Measurements from ENCODE around the gene PYM1.

The PYM1 gene

DNA sequence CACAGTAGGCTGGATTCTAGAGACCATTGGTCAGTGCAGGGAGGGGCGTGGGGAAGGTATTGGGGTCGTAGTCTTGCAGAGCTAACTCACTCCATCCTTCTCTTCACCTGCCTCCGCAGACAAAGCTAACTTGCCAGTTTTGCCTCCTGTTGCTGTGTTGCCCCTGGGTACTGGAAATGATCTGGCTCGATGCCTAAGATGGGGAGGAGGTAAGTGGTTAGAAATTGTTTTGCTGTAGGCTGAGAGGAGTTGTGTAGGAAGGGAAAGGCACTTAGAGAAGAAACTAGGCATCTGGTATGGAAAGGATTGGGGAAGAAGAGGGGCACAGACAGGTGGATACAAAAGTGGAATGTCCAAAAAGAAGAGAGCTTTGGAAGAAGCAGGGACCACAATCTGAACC, 14.4 kb upstream of the PYM1 start:
- DNase-seq (ENCODE audit: low read depth, low spot score), result no peak
- no peak overlapping the region for H3K4me3 ChIP-seq (ENCODE audit: low read length)

DNA sequence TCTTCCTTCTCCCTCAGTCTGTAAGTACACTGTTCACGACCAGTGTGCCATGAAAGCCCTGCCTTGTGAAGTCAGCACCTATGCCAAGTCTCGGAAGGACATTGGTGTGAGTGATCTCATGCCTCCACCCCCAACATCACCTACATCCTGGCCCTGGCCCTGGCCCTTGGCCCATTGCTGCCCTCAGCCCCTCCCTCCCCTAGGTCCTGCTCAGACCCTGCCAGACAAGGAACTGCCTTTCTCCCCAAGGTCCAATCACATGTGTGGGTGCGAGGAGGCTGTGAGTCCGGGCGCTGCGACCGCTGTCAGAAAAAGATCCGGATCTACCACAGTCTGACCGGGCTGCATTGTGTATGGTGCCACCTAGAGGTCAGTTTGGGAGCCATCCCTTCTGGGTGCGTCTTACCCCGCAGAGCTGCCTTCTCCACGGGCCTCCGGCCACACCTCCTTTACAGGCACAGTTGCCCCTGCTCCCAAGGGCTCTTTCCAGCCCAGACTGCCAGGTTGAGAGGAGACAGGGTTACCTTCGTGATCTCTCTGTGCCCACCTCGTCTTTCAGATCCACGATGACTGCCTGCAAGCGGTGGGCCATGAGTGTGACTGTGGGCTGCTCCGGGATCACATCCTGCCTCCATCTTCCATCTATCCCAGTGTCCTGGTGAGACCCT, 12.5 kb upstream of the PYM1 start:
- no peak overlapping the region for H3K4me3 ChIP-seq (ENCODE audit: low read length)
- DNase-seq (ENCODE audit: low read depth, low spot score), result peak; percentile 69

DNA sequence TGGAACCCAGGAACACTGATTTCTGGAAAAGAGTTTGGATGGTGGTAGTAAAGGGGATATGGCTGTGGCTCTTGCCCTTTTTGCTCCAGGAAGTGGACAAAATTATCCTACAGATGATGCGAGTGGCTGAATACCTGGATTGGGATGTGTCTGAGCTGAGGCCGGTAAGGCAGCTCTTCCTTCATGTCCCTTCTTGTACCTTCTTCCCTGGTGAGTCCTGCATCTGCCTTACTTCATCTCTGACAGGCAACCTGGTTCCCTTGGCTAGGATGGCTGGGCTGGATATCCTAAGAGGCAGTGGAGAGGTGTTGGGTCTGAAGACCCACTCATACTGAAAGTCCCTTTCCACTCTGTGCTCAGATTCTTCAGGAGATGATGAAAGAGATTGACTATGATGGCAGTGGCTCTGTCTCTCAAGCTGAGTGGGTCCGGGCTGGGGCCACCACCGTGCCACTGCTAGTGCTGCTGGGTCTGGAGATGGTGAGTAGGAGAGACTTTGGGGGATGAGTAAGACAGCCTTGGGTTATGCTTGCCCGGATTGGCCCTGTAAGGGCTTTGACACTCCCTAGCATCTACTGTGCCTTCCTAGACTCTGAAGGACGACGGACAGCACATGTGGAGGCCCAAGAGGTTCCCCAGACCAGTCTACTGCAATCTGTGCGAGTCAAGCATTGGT, 11.3 kb upstream of the PYM1 start:
- DNase-seq (ENCODE audit: low read depth, low spot score), result no peak
- no peak overlapping the region for H3K4me3 ChIP-seq (ENCODE audit: low read length)

DNA sequence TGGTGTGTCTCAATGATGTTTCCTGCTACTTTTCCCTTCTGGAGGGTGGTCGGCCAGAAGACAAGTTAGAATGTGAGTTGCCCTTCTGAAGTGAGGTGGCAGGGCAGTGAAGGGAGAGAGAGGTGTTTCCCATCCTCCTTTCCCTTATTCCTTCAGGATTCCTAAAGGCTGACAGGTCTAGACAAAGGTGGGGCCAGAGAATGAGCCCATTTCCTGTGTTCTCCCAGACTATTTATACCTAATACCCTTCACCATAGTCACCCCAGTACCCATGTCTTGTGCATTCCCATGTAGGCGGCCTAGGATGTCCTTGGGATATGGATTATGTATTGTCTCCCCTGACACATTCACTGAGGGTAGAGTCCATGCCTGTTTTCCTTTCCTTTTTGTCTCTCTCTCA, 10.3 kb upstream of the PYM1 start:
- no peak overlapping the region for H3K4me3 ChIP-seq (ENCODE audit: low read length)
- no peak for DNase-seq (ENCODE audit: low read depth, low spot score)

DNA sequence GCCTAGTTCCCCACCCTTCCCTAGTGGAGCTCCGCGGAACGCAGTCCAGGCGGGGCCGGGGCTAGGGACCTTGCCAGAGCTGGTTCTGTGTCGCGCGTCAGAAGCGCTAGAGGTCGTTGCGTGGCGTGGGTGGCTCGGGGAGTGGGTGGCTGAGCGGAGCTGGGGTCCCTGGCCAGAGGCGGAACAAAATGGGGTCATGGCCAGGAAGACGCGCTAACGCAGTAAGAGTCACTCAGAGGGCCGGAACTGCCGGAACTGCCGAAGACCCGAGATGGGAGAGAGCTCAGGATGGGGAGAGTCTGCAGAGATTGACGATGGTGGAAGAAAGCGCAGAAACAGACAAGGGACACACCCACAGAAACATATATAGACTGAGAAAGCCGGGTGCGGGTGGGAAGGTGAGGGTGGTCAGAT, 8.1 kb upstream of the PYM1 start:
- H3K4me3 ChIP-seq (ENCODE audit: low read length), result no peak overlapping the region
- no peak for DNase-seq (ENCODE audit: low read depth, low spot score)

DNA sequence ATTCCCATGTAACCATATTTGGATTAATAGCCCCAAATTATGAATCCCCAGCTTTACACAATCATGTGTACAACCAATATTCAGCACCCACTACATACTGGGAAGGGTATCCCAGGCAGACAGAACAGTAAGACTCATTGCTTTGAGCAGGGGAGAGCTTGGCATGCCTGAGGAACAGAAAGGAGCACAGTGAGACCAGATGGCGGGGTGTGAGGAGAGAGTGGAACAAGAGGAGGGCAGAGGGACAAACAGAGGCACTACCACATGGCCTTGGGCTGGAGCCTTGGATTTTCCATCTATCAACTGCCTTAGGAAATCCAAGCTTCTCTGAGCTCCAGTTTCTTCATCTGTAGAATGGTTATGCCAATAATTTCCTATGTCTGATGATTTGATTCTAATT, 7.1 kb upstream of the PYM1 start:
- H3K4me3 ChIP-seq (ENCODE audit: low read length), result no peak overlapping the region
- no peak for DNase-seq (ENCODE audit: low read depth, low spot score)

DNA sequence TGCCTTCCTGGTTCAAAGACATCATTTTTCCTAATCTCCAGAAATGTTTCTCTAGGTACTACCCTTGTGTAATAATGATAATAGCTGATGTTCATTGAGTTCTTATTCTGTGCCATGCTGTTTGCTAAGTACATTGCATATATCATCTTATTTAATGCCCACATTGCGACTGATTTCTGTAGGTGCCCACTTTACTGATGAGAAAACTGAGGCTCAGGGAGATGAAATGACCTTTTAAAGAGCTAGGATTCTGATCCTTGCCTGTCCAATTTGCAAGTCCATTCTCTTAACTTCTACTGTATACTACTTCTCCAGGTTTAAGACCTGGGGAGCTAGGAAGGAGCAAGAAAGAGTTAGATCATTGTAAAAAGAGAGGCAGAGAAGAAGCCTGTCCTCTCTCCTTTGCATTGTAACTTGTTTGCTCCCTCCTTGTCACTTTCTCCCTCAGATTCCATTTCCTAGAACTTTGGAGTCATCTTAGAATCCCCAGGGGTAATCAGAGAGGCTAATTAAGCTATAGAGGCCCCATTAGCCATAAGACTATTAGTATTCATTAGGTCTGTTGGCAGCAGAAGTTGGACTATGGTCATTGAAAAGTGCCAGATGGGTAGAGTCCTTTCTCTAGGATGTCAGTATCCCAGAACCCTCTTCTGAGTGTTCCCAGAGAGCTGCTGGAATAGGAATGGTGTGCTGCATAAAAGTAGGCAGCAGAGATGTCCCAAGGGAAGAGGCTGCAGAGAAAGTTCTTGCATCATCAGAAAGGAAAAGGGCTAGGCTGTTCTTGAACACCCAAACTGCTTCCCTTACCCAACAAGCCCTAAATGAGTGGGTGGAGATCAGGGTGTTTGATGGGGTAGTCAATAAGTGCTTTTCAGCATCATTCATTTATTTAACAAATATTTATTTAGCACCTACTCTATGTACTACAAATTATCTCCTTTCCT, 6.4 kb upstream of the PYM1 start:
- H3K4me3 ChIP-seq (ENCODE audit: low read length), result no peak overlapping the region
- no peak for DNase-seq (ENCODE audit: low read depth, low spot score)

DNA sequence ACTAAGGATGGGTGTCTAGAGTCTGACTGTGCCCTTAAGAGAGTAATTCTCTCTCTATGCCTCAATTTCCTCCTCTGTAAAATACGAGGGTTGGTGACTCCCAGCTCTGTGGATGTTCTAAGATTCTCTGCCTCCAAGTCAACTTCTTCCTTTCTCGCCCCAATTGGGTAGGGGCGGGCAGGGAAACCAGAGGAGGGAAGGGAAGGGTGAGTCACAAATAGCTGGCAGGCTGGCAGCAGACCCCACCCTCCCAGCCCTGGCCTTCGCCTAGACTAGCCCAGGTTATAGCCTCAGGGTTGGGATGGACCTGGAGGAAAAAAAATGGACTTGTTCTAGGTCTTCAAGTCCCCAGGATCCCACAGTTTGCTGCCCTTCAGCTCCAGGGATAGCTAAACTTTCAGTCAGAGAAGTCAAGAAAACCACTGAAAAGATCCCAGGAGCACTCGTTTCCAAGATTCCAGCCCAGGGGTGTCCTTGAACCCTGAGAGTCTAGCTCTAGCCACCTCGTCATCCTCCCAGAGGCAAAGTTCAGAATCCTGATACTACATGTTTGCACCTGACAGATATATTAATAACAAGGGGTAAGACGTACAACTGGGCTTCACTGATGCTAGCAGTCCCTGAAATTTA, 5.6 kb upstream of the PYM1 start:
- H3K4me3 ChIP-seq (ENCODE audit: low read length), result no peak overlapping the region

DNA sequence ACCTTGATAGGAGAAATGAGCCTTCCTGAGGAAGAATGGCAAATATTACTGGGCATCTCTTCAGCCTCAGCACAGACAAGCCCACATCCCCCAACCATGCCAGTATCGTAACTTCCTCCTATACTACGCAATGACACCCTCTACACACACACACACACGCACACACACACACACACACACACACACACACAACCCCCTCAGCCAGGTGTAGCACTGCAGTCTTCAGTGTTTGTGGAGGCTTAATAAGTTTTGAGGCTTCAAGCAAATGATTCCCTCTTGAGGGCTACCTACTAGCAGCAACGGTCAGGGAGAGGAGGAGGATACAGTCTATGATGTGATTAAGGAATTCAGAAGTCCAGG, 4.8 kb upstream of the PYM1 start:
- peak overlapping the region; percentile 63 for H3K4me3 ChIP-seq (ENCODE audit: low read length)
- peak; percentile 55 for DNase-seq (ENCODE audit: low read depth, low spot score)

More for the DNA sequence above, 5.6 kb upstream of the PYM1 start:
- no peak for DNase-seq (ENCODE audit: low read depth, low spot score)

DNA sequence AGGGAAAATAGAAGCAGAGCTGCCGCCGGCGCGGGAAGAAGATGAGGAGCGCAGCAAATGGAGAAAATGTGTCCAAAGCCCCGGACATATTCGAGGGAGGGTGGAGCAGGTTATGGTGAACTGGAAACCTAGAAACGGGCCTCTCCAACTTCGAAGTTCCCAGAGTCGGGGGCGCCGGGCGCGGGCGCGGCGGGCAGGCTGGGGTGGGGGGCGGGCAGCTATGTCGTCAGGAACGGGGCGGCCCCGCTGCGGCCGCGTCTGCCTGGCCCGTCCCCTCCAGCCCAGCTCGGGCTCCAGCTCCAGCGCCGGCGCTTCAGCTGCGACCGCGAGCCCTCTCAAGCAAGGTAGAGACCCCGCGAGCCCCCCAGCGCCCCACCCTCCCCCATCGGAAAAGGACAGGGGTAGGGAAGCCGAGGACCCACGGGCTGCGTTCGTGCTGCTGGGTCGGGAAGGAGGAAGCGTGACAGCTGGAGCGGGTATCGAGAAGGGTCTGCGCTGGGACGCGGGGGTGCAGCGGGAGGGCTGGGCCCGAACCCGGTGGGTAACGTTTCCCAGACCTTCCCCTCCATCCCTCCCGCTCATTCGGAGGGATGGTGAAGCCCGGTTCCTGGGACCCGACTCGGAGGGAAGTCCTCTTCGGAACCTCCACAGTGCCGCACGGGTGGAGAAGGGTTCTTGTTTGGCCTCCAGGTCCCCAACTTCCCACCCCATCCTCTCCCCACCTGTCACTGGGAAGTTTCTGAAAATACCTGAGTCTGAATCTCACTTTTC, 4.3 kb upstream of the PYM1 start:
- DNase-seq (ENCODE audit: low read depth, low spot score), result no peak

DNA sequence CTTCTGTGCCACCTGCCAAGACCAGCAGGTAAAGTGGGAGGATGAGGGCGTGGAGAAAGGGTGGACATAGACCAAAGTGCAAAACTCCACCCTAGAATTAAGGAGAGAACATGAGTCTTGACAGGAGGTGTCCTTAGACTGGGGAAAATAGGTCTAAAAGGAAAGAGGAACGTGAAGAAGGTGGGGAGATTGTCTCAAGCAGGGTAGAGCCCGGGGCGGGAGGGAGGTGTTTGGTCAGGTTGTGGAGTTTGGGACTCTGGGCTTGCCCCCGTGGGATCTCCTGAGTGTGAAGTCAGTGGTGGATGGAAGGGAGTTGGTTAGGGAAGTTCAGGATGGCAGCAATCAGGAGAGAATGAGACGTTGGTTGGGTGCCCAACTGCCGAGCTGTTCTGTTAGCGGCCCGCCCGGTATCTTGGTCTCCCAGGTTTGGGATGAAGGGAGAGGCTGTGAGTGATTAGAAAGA, 3.7 kb upstream of the PYM1 start:
- no peak for DNase-seq (ENCODE audit: low read depth, low spot score)
- peak overlapping the region; percentile 63 for H3K4me3 ChIP-seq (ENCODE audit: low read length)

More for the DNA sequence above, 4.3 kb upstream of the PYM1 start:
- peak overlapping the region; percentile 63 for H3K4me3 ChIP-seq (ENCODE audit: low read length)

DNA sequence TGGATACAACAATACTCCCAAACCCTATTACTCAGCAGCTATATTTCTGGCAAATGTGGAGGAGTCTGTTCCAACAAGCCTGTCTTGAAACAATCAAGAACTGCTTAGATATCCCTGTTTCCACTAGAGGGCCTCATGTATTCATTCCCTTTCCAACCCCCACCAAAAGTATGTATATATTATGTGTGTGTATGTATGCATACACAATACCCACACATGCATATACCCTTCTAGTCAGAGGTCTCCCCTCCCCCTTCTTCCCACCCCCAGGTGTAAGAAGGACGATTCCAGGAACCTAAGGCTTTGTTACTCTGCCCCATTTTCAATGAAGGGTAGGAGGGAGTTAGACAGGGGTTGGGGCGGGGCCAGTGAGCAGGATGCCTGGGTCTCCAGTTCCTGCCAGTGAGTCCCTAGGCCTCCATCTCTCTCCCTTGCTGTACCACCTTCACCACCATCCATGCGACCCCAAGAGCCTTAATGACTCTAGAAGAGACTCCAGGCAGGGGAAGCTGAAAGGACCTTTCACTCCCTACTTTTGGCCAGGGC, 3.1 kb upstream of the PYM1 start, which contains the start of gene DGKA:
DGKA (plus strand) TSS at position 392 of the 546 bp plus-strand sequence. CDS start 5,342 bp downstream, outside the sequence.
- DNase-seq (ENCODE audit: low read depth, low spot score), result peak; percentile 96
- H3K4me3 ChIP-seq (ENCODE audit: low read length), result peak within 1 kb of the TSS; percentile 63

DNA sequence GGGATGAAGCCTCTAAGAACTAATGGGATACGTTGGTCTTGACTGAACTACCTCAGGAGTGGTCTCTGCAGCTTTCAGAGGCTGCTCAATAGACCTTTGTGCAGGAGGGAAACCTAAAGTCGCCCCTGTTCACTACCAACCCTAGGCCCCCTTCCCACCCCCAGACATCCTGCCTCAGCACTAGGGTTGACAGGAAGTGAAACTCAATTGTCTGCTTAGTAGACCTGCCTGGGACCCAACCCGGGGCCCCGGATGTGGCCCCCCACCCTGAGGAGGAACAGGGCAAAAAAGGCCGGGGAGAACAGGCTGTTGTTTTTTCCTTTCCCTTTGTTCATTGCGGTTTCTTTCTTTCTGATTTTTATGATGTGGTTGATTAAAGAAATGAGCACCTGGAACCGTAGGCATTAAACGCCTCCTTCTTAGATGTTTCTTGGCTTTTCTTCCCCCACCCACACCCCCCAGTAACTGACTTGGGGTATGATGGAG, 1.7 kb upstream of the PYM1 start:
- peak; percentile 99 for DNase-seq (ENCODE audit: low read depth, low spot score)
- peak overlapping the region; percentile 99 for H3K4me3 ChIP-seq (ENCODE audit: low read length)

DNA sequence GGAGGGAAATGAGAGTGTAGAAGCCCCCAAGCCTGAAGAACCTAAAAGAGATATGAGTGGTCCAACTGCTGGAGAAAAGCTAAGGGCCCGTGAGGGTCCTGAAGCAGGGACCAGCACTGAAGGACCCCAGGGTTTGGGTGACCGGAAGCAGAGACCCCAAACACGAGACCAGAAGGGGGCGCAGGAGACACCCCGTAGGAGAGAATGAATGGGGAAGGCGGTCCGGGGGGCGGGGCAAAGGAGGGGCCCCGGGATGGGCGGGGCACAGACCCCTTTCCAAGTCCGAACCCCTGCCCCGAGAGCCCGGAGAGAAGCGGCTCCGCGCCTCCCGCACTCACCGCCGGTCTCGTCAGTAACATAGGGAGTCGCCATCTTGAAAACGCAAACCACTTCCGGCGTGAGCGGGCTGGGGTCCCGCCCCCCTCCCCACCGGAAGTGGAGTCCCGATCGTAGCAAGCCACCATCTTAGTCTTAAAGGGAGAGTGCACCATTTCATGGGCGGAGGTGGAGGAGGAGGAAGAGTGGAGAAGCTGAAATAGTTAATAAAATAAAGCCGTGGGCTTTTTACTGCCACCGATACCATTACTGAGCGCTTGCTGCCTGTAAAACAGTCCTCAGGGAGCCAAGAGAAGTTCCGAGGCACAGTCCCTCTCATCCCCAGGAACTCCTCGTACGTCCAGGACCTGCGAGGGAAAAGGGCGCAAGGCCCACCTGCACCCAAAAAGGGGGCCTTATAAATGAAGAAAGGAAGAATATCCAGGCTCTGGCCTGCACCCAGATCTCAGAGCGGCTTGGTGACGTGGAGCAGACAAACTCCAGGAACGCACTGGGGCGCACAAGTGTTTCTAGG, 731 bp downstream of the PYM1 start:
- DNase-seq (ENCODE audit: low read depth, low spot score), result peak; percentile 98
- H3K4me3 ChIP-seq (ENCODE audit: low read length), result peak overlapping the region; percentile 99

DNA sequence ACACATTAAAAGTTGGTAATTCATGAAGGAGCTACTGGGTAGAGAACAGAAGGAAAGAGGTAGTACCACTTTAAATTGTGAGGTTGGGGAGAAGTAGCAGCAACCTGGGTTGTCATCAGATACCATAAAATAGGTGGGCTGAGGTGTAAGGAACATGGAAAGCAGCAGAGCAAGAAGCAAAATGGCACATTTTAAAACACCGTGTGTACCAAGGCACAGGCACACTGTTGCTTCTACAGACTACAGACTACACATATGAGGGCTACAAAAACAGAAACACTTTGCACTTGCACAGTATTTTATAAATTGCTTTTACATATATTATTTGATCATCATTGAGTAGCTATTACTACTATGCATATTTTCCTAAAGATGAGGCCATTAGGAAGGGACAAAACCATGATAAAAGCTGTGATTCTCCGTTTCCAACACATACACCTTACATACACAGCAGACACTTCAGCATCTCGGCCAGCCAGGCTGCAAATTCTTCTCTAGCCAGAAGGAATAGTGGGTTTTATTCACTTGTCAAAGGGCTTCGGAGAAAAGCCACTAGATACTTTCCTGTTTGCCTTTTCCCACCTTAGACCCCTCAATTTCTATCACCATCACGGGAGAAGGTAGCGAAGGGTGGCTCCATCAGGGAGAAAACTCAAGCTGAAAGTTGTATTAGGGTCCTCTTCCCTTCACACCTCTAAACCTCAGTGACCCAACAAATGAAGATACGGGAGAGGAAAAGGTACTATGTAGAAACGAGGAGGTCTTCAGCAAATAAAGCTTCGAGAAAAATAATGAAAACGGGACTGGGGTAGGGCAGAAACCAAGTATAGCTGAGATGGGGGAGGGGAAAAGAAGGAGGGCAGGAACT, 1.6 kb downstream of the PYM1 start:
- H3K4me3 ChIP-seq (ENCODE audit: low read length), result peak overlapping the region; percentile 99
- DNase-seq (ENCODE audit: low read depth, low spot score), result peak; percentile 22

DNA sequence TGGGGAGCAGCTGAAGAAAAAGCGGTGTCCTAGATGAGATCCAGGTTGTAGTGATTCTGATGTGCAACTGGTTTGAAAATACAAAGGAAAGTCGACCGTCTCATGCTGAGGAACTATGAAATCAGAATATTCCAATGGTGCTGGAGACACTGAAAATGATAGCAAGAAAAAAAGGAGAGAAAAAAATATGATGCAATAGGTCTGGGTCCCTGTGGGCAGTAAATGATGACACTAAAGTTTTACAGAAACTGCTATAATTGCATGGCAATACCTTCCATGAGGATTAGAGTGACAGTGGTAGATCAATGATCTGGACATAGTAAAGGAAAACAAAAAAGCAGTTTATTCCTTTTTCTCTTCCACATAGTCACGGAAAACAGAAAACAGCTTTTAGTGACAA, 2.3 kb downstream of the PYM1 start:
- no peak overlapping the region; the same call in 1 of the 2 replicates for H3K4me3 ChIP-seq (ENCODE audit: low read length)

More for the DNA sequence above, 2.3 kb downstream of the PYM1 start:
- DNase-seq (ENCODE audit: low read depth, low spot score), result no peak
